Progenitor cell of endocrine pancreas (in vitro differentiated cells): Measurements from ENCODE around the gene TAF6L. TPM values are rescaled to one million over a fixed set of nuclear protein-coding genes. Genes with fewer than 3 reads are reported as not detected.
A peak's percentile ranks its signal among the peaks of the same experiment; 100 is the strongest.

Source experiments
- DNase-seq: peaks from one replicate; pipeline ENCODE4 v3.0.0; 2021; ENCODE audit warnings: low spot score; ENCODE audit not compliant: unreplicated experiment
- H3K27ac Mint-ChIP-seq: 2 replicates; pipeline ENCODE4 v1.8.0; 2021; ENCODE audit warnings: mild to moderate bottlenecking, moderate library complexity, mixed read lengths
- H3K27me3 Mint-ChIP-seq: 2 replicates; pipeline ENCODE4 v1.8.0; 2021; ENCODE audit warnings: mixed read lengths
- H3K36me3 Mint-ChIP-seq: 2 replicates; pipeline ENCODE4 v1.8.0; 2022; ENCODE audit warnings: mixed read lengths; ENCODE audit not compliant: insufficient read depth
- H3K4me1 Mint-ChIP-seq: 2 replicates; pipeline ENCODE4 v1.8.0; 2021; ENCODE audit warnings: low read depth, mixed read lengths
- H3K4me3 Mint-ChIP-seq: 2 replicates; pipeline ENCODE4 v1.8.0; 2021; ENCODE audit warnings: low read depth, mild to moderate bottlenecking, moderate library complexity, mixed read lengths
- H3K9me3 Mint-ChIP-seq: 2 replicates; pipeline ENCODE4 v1.8.0; 2021; ENCODE audit warnings: low read depth, mixed read lengths
- total RNA-seq: library from RNA; stranded (reverse); gene quantifications from 2 replicates; pipeline ENCODE4 v1.2.1, GENCODE V29; 2021
- TF ChIP-seq, protein P1 (sequence below): fragments of 200-600 bp; sonication (generic); IDR thresholded peaks from one replicate; pipeline ENCODE4 v1.5.0; 2021; ENCODE audit warnings: antibody characterized with exemption, mild to moderate bottlenecking; ENCODE audit not compliant: unreplicated experiment

The TAF6L gene
- total RNA-seq, 1 donor from 2014 or later = 52.3 TPM

DNA sequence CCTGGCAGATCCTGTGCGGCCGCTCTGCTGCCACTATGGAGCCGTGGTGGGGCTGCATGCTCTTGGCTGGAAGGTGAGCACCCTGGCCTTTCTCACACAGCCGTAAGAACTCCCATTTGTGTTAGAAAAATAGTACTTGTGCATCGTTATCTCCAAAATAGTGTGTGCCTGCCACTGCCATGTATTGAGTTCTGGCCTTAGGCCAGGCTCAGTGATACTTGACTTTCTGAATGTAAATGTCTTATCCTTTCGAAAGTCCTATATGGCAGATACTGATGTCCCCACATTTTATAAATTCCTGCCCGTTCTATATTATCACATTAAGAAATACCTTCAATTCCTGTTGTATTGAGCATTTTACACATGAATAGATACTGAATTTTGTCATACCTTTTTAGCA lies 11.6 kb downstream of the TAF6L start:
- H3K4me3 Mint-ChIP-seq = no peak overlapping the region
- TF ChIP-seq, protein P1, sequence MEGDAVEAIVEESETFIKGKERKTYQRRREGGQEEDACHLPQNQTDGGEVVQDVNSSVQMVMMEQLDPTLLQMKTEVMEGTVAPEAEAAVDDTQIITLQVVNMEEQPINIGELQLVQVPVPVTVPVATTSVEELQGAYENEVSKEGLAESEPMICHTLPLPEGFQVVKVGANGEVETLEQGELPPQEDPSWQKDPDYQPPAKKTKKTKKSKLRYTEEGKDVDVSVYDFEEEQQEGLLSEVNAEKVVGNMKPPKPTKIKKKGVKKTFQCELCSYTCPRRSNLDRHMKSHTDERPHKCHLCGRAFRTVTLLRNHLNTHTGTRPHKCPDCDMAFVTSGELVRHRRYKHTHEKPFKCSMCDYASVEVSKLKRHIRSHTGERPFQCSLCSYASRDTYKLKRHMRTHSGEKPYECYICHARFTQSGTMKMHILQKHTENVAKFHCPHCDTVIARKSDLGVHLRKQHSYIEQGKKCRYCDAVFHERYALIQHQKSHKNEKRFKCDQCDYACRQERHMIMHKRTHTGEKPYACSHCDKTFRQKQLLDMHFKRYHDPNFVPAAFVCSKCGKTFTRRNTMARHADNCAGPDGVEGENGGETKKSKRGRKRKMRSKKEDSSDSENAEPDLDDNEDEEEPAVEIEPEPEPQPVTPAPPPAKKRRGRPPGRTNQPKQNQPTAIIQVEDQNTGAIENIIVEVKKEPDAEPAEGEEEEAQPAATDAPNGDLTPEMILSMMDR = no peak
- no peak overlapping the region for H3K27ac Mint-ChIP-seq
- no peaks in the 10 kb centered on the region for H3K9me3 Mint-ChIP-seq
- peaks cover 4% of the 10 kb centered on the region for H3K4me1 Mint-ChIP-seq
- peaks cover 12% of the 10 kb centered on the region for H3K36me3 Mint-ChIP-seq
- DNase-seq = no peak
- no peaks in the 10 kb centered on the region for H3K27me3 Mint-ChIP-seq

GRCh38 chr11:62786318-62787004 lies 15.3 kb downstream of the TAF6L start:
- H3K36me3 Mint-ChIP-seq = peaks cover 8% of the 10 kb centered on the region
- peaks cover 17% of the 10 kb centered on the region for H3K4me1 Mint-ChIP-seq
- H3K27me3 Mint-ChIP-seq = no peaks in the 10 kb centered on the region
- peak overlapping the region; percentile 69 for H3K4me3 Mint-ChIP-seq
- peak; percentile 85 for DNase-seq
- TF ChIP-seq, protein P1 = peak; percentile 93
- H3K9me3 Mint-ChIP-seq = no peaks in the 10 kb centered on the region
- H3K27ac Mint-ChIP-seq = peak overlapping the region; percentile 76

DNA sequence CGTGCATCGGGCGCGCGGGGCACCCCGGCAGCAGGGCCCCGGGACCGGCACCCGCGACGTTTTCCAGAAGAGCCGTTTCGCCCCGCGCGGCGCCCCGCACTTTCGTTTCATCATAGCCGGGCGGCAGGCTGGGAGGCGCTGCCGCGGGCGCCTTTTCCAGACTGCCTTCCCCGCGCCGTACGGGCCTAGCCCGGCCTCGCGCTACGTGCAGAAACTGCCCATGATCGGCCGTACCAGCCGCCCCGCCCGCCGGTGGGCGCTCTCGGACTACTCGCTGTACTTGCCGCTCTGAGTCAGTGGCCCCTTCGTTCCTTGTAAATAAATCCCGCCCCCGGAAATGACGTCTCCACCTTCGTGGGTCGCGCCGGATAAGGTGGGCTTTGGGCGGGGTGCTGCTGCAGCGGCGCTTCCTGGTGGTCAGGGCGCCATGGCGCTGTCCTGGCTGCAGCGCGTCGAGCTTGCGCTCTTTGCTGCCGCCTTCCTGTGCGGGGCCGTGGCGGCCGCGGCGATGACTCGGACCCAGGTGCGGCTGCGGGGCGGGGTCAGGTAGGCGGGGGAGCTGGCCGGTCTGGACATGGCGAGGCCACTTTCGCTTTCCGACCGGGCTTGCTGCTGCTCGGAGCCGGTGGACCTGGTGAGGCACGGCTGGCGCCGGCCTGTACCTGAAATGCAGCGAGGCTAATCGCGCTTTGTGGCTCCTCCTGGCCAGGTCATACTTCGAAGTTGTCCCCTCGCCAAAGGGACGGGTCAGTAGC lies 16.0 kb downstream of the TAF6L start, which contains the start of gene TMEM179B:
Gene TMEM179B, plus strand, starts transcription at position 398 of the 755 bp plus-strand sequence. Its CDS starts 30 bp downstream, at position 428.
- peak within 1 kb of the TSS; percentile 84 for H3K4me3 Mint-ChIP-seq
- peaks cover 6% of the 10 kb centered on the region for H3K36me3 Mint-ChIP-seq
- peak within 1 kb of the TSS; percentile 98 for H3K27ac Mint-ChIP-seq
- peak; percentile 91 for DNase-seq
- TF ChIP-seq, protein P1 = peak; percentile 28
- H3K27me3 Mint-ChIP-seq = no peaks in the 10 kb centered on the region
- peaks cover 20% of the 10 kb centered on the region for H3K4me1 Mint-ChIP-seq
- no peaks in the 10 kb centered on the region for H3K9me3 Mint-ChIP-seq

GRCh38 chr11:62788991-62789390 lies 17.8 kb downstream of the TAF6L start:
- DNase-seq = no peak
- H3K27ac Mint-ChIP-seq = peak overlapping the region; percentile 98
- peaks cover 23% of the 10 kb centered on the region for H3K4me1 Mint-ChIP-seq

DNA sequence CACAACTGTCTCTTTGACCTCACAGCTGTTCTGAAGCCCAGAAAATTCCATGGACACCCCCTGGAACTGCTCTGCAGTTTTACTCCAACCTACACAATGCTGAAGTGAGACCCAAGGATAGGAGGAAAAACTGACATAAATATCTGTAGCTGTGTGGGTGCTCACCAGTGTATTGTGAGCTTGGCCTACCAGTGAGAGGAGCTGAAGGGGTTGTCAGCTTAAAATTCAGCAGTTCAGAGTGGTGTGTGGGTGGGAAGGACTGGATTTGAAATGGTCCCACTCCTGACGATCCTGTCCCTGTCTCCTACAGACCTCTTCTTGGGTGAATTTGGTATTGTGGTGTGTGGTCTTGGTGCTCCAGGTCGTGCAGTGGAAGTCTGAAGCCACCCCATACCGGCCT lies 18.4 kb downstream of the TAF6L start:
- H3K27ac Mint-ChIP-seq = peak overlapping the region; percentile 98
- H3K4me1 Mint-ChIP-seq = peaks cover 24% of the 10 kb centered on the region
- H3K27me3 Mint-ChIP-seq = no peaks in the 10 kb centered on the region
- no peak for DNase-seq
- peaks cover 11% of the 10 kb centered on the region for H3K36me3 Mint-ChIP-seq
- TF ChIP-seq, protein P1 = no peak
- H3K4me3 Mint-ChIP-seq = peak overlapping the region; percentile 68
- no peaks in the 10 kb centered on the region for H3K9me3 Mint-ChIP-seq

More at GRCh38 chr11:62788991-62789390, 17.8 kb downstream of the TAF6L start:
- Mint-ChIP-seq H3K27me3 (no peaks in the 10 kb centered on the region), H3K4me3 (peak overlapping the region; percentile 68), H3K36me3 (peaks cover 6% of the 10 kb centered on the region), H3K9me3 (no peaks in the 10 kb centered on the region)
- TF ChIP-seq, protein P1 = no peak
